GM12891 (cell line): ENCODE results near the gene UQCC2.

ENCODE experiments used
- POLR2A ChIP-seq: IDR thresholded peaks from 2 replicates; pipeline ENCODE4 v1.6.1; 2011; ENCODE audit warnings: low read depth, low read length, control low read depth
- POLR2AphosphoS5 ChIP-seq: IDR thresholded peaks from 2 replicates; pipeline ENCODE4 v1.6.1; 2011; ENCODE audit warnings: low read depth, low read length, control low read depth
- TAF1 ChIP-seq: IDR thresholded peaks from 2 replicates; pipeline ENCODE4 v1.6.1; 2011; ENCODE audit warnings: low read depth, low read length, control low read depth

GRCh38 chr6:33697845-33698244 lies 13.7 kb downstream of the UQCC2 start:
- TF ChIP-seq POLR2A (no peak), POLR2AphosphoS5 (no peak), TAF1 (no peak)
